GM18909 (cell line): ENCODE measurements around the gene PRICKLE3.
"Not testable (repeated sequence)": the region's sequence is repeated elsewhere in the genome, so short reads cannot be mapped to it uniquely, and the experiment has no call there.

ENCODE experiments used
- ATAC-seq: cut with Tn5 transposase; IDR thresholded peaks from one replicate; pipeline ENCODE4 v1.9.1; 2021; ENCODE audit warnings: mild to moderate bottlenecking; ENCODE audit not compliant: unreplicated experiment, poor library complexity

PRICKLE3 gene

DNA sequence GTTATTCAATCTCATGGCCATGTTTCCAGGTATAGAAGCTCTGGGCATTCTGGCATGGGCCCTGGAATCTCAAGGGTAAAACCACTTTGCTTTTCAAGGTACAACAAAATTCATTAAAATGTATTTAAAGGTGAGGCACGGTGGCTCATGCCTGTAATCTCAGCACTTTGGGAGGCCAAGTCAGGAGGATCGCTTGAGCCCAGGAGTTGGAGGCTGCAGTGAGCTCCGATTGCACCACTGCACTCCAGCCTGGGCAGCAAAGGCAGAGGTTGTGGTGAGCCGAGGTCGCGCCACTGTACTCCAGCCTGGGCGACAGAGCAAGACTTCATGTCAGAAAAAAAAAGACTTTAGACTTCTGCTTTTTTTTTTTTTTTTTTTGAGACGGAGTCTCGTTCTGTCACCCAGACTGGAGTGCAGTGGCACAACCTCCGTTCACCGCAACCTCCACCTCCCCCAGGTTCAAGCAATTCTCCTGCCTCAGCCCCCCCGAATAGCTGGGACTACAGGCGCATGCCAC is 58.4 kb downstream of the PRICKLE3 start:
- ATAC-seq: not testable (repeated sequence)
